ENCODE measurements around the gene USP36.
"Not testable (repeated sequence)": the region's sequence is repeated elsewhere in the genome, so short reads cannot be mapped to it uniquely, and the experiment has no call there.

The USP36 gene

DNA sequence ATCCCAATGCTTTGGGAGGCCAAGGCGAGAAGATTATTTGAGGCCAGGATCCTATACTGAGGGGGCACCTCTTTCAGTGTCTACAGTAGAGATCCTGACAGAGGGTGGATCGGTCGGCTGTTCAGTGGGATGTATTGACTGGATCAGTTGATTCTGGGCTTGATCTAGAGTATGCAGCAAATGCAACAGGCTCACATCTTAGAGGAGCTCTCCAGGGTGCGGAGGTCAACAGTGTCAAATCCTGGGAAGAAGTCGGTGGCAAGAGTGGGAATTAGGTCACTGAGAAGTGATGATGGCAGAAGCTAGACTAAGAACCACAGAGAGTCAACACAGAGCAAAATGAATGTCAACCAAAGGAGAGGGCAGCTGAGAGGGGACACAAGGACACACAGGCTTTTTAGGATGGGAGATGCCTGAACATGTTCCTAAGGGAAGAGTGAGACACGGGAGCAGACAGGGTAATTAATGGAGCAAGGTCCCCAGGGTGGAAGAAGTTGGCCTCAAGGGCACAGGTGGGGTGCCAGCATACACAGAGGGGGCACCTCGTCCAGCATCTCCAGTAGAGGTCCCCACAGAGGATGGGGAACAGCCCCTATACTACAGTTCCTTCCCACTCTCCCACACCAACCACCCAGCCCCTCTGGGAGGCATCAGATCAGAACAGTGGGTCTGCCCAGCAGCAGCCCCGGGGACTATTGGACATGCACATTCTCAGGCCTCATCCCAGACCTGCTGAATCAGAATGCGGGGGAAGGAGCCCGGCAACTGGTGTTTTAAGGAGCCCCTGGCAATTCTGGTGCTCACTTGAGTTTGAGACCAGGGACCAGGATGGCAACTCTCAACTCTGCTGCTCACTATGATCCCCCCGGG, 48.5 kb downstream of the USP36 start:
- DNase-seq (ENCODE audit: low read depth in 2 of 2): no peak

DNA sequence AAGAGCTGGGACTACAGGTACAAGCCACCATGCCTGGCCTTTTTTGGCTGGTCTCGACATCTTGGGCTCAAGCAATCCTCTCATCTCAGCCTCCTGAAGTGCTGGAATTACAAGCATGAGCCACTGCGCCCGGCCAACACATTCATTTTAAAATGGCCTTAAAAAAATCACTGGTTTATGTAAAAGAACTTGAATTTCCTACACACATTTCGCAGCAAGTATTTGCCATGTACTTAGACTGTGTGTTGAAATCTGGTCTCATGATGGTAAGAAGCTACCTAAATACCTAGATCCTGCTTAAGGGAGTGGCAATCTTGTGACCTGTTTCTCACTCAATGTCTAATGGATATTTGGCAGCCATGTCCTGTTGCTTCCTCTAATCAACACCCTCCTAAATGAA, 50.1 kb downstream of the USP36 start:
- no peak for DNase-seq (ENCODE audit: low read depth in 2 of 2)

DNA sequence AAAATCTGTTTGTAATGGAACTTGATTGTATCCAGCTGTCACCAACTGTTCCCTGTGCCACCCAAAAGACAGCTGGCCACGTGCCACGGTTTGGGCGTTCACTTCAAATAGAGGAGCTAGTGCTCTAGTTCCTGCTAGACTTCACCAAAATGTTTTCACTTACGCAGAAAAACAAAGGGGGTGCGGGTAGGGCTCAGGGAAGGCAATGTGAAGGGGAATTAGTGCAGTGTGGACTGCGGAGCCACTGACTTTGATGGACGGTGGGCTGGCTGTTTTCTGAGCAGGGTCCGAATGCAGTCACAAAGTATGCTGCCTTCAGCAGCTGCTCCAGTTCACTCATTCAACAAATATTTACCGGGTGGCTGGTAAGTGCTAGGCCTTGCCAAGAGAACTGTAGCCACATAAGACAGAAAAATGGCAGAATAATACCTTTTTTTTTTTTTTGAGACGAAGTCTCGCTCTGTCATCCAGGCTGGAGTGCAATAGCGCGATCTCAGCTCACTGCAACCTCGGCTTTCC, 50.9 kb downstream of the USP36 start:
- DNase-seq (ENCODE audit: low read depth in 2 of 2): no peak

DNA sequence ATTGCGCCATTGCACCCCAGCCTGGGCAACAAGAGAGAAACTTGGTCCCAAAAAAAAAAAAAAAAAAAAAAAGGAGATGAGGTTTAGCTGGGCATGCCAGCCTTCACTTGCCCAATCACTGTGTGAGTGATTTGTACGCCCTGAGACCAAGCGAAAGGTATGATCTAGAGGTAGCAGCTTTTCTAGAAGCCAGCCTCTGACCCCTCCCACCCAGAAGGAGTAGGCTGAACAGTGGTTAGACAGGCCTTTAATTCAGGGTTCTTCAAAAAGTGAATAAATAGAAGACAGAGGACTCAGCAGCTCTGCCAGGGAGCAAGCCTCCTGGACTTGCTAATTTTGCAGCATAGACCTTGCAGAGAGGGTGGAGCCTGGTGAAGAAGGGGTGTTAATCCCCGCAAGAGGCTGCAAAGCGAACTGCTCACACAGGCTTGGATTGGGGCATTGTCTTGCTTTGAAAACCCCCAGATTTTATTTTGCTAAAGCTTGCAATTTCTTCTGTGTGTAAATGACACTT, 51.4 kb downstream of the USP36 start:
- DNase-seq (ENCODE audit: low read depth in 2 of 2): no peak

DNA sequence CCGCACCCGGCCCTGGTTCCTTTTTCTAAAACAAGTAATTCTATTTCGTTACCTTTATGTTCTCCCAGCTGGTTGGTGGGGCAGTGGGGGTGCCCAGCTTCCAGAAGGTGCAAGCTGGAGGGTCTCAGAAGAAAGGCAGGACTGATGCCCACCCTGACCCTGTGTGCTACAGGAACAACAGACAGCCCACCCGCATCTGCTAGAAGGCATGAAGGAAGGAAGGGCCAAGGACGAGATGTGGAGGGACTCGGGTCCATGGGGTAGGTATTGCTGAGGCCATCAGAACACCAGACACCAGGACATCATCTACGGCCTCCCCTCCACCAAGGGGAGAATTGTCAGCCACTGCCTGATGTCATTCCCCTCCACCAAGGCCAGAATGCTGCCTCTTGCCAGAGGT, 52.2 kb downstream of the USP36 start:
- no peak for DNase-seq (ENCODE audit: low read depth in 2 of 2)

DNA sequence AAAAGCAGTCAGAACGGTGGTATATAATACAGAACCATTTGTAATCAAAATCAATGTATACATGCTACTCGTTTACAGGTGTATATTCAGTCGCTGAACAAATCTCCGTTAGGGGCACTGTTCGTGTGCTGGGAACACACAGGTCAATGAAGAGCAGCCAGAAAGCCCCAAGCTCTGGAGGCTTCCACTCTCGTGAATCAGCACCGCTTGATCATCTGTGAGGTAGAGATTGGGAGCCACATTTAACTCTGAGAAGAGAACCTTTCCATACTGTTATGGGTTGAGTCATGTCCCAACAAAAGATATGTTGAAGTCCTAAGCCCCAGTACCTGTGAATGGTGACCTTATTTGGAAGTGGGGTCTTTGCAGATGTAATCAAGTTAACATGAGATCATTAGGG, 53.2 kb downstream of the USP36 start:
- DNase-seq (ENCODE audit: low read depth in 2 of 2): no peak

DNA sequence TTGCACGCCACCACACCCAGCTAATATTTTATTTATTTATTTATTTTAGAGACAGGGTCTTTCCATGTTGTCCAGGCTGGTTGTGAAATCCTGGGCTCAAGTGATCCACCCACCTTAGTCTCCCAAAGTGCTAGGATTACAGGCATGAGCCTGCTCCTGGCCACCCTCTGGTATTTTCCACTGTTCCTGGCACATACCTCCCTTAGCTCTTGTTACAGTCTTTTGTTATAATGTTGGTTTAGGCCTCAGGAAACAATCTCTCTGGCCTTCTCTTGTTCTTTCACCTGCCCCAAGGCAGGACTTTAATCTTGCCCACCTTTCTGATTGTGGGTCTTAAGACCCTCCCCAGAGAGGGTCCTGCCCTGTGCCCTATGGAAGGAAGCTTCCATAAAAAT, 55.0 kb downstream of the USP36 start:
- no peak for DNase-seq (ENCODE audit: low read depth in 2 of 2)

DNA sequence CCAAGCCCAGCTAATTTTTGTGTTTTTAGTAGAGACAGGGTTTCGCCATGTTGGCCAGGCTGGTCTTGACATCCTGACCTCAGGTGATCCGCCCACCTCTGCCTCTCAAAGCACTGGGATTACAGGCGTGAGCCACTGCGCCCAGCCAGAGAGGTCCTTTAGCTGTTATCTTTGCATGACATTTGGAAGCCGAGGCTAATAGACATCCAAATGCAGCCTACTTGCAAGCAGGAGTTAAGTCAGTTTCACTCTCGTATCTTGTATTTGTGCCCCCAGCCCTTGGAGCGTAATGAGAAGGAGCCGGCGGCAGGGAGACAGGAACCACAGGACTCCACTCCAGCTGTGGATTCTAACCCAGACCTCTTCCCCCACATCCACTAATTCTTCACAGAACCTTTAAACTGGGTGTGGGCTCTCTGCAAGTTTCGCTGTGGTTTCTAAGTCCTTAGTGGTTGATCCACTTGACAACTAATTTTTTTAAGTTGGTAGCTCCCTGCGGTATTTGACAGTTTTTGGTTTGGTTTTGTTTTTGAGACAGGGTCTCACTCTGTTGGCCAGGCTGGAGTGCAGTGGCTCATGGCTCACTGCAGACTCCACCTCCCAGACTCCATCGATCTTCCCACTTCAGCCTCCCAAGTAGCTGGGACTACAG, 55.5 kb downstream of the USP36 start:
- DNase-seq (ENCODE audit: low read depth in 2 of 2): no peak

DNA sequence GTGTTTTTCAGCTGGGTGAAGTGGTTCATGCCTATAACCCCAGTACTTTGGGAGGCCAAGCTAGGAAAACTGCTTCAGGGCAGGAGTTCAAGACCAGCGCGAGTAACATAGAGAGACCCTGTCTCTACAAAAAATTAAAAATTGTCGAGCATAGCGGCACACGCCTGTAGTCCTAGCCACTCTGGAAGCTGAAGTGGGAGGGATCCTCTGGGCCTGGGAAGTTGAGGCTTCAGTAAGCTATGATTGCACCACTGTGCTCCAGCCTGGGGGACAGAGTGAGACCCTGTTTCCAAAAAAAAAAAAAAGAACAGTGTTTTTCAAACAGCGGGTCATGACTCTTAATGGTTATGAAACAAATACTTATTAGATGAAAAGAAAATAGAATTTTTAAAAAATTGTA, 56.3 kb downstream of the USP36 start:
- no peak for DNase-seq (ENCODE audit: low read depth in 2 of 2)

DNA sequence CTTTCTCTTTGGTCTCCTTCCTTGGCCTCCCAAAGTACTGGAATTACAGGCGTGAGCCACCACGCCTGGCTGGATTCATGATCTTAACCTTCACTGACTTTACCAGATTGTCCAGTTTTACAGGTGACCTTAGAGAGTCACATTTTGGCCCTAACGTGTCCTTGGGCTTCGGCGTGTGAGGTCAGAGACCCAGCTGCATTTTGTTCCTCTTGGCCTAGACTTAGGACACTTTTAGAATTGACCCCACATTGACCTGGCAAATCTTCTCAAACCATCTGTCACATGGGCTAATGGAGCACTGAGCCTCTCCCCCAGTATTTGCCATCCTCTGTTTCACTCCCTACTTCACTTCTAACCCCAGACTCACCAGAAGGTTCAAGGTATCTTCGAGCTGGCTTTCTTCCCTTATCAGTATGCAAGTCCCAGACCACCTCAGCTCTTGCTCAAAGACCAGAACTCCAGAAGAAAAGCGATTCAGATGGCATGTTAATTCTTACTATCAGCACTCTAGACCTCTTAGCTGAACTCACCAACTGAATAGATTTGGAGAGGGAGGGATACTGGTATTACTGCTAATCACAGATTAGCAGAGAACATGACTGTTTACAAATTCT, 56.8 kb downstream of the USP36 start:
- DNase-seq (ENCODE audit: low read depth in 2 of 2): no peak

DNA sequence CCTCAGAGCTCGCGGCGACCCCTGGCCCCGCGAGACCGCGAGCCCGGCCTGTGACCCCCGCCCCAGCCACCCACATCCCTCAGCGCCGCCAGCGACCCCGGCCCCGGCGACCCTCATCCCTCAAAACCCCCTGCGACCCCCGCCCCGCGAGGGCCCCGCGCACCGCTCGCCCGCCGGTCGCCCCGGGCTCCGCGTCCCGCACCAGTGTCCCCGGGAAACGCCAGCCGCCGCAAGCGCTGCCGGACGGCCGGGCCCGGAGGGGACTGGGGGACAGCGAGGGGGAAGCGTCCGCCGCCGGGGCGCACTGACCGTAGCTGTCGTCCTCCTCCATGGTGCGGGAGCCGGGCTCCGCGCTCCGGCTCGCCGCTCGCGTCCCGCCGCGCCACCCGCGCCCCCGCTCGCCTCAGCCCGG, 58.7 kb downstream of the USP36 start, which contains the start of gene CYTH1:
CYTH1 (minus strand) TSS at position 381 of the 412 bp plus-strand sequence; CDS start at position 331, 50 bp downstream.
- no peak for DNase-seq (ENCODE audit: low read depth in 2 of 2)

DNA sequence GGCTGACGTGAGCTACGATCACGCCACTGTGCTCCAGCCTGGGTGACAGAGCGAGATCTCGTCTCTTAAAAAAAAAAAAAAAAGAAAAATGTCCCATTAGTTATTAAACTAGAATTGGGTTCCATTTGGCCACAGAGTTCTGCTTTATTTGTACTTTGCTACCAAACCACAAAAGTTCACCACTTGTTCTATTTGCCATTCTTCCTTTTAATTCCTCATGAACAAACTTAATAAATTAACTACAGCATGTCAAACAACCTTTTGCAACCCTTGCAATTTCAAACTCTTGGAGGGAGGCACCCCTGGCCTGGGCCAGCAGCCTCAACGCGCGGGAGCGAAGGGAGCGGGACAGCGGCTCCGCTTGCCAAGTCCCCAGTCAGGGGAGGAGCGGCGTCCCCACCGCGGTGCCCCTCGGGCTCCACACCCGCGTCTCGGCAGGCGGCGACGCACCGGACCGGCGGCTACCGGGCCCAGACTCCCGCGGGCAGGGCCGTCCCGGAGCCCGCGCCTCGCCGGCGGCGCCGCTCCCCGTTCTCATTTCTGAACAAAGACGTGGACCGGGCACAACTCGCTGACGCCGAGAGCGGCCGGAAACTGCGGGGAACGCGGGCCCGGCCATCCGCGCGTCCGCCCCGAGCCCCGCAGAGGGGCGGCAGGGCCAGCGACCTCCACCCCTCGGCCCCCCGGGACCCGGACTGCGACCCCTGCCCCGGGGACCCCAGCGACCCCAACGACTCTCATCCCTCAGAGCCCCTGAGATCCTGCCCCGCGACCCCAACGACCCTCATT, 59.3 kb downstream of the USP36 start:
- DNase-seq (ENCODE audit: low read depth in 2 of 2): no peak

DNA sequence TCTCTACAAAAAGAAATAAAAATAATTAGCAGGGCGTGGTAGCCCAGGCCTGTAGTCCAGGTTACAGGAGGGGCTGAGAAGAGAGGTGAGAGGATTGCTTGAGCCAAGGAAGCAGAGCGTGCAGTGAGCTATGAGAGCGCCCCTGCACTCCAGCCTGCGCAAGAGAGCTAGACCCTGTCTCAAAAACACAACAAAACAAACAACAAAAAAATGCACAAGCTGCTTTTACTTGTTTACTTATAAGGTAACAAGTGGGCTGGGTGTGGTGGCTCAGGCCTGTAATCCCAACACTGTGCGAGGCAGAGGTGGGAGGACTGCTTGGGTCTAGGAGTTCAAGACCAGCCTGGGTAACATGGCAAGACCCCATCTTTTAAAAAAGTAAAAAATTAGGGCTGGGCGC, 60.3 kb downstream of the USP36 start:
- DNase-seq (ENCODE audit: low read depth in 2 of 2): no peak

DNA sequence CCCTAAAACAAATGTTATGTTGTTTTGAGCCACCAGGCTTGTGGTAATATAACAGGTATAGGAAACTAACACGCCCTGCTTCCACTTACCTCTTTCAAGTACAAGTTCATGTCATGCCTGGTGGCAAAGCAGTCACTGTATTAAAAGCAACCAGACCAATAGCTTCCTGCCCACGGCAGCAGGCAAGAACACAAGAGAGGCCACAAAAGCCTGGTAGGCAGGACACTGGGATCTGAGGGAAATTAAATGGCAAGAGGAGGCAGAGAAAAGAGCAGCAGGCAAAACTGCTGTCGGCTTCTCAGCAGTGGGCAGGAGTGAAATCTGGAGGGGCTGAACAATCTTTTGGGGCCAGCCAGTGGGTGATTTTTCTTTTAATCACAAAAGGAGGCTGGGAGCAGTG, 60.8 kb downstream of the USP36 start:
- DNase-seq (ENCODE audit: low read depth in 2 of 2): no peak

DNA sequence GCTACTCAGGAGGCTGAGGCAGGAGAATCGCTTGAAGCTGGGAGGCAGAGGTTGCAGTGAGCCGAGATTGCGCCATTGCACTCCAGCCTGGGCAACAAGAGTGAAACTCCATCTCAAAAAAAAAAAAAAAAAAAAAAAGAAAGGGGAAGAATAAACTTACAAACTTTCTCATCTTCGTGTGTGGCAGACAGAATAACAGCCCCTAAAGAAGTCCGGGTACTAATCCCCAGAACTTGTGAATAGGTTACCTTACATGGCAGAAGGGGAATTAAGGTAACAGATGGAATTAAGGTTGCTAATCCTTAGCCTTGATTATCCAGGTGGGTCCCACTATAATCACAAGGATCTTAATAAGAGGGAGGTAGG, 61.3 kb downstream of the USP36 start:
- DNase-seq (ENCODE audit: low read depth in 2 of 2): not testable (repeated sequence)

DNA sequence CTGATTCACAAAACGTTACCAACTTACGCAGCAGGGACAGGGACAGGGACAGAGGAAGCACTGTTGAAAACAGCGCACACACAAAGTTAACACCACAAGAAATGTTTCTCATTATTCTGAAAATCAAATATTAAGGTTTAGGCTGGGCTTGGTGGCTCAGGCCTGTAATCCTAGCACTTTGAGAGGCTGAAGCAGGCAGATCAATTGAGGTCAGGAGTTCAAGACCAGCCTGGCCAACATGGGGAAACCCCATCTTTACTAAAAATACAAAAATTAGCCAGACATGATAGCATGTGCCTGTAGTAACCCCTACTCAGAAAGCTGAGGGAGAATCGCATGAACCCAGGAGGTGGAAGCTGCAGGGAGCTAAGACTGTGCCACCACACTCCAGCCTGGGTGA, 62.7 kb downstream of the USP36 start:
- DNase-seq (ENCODE audit: low read depth in 2 of 2): no peak

DNA sequence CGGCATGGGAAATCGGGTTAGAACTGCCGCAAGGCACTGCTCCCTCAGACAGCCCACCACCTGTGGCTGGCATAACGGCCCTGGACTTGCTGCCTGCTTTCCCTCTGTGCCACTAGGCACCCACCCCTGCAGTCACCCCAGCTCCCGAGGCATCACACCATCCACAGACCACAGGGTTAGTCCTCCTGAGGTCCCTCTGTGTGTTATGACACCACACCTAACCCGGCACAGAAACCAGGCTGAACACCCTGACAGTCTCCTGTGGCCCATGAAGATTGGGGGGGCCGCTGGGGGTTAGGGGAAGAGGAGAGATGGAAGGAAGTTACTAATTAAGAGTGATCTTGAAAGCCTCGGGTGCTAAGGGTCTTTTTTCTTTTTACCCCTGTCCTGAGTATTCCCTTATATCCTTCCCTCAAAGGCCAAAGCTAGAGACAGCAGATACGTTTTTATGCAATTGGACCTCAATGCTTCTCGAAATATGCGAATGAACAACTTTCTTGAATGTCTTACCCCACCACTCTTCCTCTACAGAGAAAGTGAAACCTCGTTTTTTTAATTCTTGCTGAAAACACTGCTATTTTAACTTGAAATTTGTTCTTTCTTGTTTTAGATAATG, 65.5 kb downstream of the USP36 start:
- DNase-seq (ENCODE audit: low read depth in 2 of 2): peak; percentile 66 to 68

DNA sequence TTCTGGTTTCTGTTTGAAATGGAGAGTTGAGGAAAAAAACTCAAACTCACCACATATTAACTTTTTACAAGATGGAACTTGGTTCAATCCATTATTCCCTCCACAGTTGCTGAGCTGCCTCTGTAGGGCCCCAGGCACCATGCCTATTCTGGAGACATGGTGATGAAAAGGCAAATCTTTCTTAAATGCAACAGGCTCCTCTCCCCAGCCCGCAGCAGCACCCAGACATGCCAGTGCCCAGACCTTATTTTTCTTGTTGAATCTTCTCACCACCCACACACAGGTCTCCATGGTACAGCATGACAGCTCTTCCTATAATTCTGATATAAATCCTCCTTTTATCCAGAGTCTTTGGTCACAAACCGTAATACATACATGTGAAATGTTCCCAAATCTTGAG, 66.2 kb downstream of the USP36 start:
- DNase-seq (ENCODE audit: low read depth in 2 of 2): no peak

DNA sequence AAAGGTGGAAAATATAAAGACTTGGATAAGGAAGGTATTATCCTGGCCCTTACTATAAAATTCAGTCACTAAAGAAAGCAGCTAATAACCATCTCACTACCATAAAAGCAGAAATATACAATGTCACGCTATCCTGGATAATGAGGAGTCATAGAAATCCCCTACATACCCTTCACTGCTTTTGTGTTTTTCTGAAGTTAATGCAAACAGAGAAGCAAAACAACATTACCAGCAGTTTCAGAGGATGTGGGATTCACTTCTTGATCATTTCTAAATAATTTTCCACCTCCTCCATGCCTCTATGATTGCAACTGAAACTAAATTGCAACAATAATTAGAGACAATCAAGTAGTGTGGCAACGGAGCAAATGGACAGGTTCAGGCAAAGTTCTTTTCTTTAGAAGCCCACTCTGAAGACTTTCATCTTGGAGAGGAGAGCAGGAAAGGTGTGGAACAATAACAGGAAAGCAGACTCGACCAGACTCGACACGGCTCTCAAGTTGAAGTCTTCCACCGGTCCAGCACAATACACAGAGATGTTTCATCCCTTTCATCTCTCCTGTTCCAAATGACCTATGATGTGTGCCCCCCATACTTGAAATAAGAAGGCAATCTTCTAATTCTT, 68.7 kb downstream of the USP36 start:
- no peak for DNase-seq (ENCODE audit: low read depth in 2 of 2)

DNA sequence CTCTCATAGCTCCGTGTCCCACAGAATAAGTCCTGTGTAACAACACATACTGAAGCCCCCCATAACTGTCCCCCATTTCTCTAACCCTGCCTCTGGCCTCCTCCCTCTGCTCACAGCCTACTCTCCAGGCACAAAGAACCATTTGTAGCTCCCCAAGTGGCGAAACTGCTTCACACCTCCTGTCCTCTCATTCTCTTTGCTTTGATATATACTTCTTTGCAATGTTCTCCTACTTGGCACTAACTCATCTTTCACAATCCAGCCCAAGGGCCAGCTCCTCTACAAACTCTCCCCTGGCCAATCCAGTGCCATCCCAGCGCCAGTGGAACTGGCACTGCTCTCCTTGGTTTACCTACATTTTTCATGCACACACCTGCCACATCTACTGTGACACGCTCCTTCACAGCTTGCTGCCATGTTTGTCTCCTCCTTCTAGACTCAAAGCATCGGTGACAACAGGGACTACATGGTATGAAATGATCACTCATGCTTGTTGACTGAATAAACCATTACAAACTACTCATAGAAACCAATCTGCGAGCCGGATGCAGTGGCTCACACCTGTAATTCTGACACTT, 71.3 kb downstream of the USP36 start:
- no peak for DNase-seq (ENCODE audit: low read depth in 2 of 2)

Measured in stimulated activated CD4-positive, alpha-beta T cell treated with anti-CD3 and anti-CD28 coated beads, Interleukin-15, amount 100 ng/mL, for 48 hours (primary cell).